Astrocyte (in vitro differentiated cells and primary cell): ENCODE data around the gene RAB5IF. TPM values are rescaled to one million over a fixed set of nuclear protein-coding genes. Genes with fewer than 3 reads are reported as not detected.

ENCODE experiments used
- DNase-seq: peaks from one replicate; pipeline ENCODE4 v3.0.0-alpha.2; 2010; ENCODE audit warnings: low read depth
- FAIRE-seq: peaks from 2 replicates; lab custom pipeline; 2011; peaks lifted over from hg19 to GRCh38; lab: Jason Lieb, UNC
- H2AFZ ChIP-seq: 2 replicates; pipeline ENCODE4 v1.6.0; 2012; ENCODE audit warnings: low read depth, low read length, inconsistent platforms
- H3K27ac ChIP-seq: 2 replicates; pipeline ENCODE4 v1.5.1; 2011; ENCODE audit warnings: low read depth, low read length, inconsistent platforms
- H3K27me3 ChIP-seq: 2 replicates; pipeline ENCODE4 v1.6.0; 2011; ENCODE audit warnings: low read length, inconsistent platforms; ENCODE audit not compliant: insufficient read depth
- H3K36me3 ChIP-seq: 2 replicates; pipeline ENCODE4 v1.5.1; 2011; ENCODE audit warnings: low read length, inconsistent platforms; ENCODE audit not compliant: insufficient read depth
- H3K4me1 ChIP-seq: 2 replicates; pipeline ENCODE4 v1.5.1; 2011; ENCODE audit warnings: low read length, inconsistent platforms; ENCODE audit not compliant: insufficient read depth
- H3K4me2 ChIP-seq: 2 replicates; pipeline ENCODE4 v1.6.0; 2012; ENCODE audit warnings: low read length, inconsistent platforms
- H3K4me3 ChIP-seq: 2 replicates; pipeline ENCODE4 v1.5.1; 2011; ENCODE audit warnings: low read depth, mild to moderate bottlenecking, low read length, inconsistent platforms; ENCODE audit not compliant: insufficient read depth
- H3K79me2 ChIP-seq: 2 replicates; pipeline ENCODE4 v1.6.0; 2012; ENCODE audit warnings: mild to moderate bottlenecking, low read length, inconsistent platforms; ENCODE audit not compliant: insufficient read depth
- H3K9ac ChIP-seq: 2 replicates; pipeline ENCODE4 v1.6.0; 2012; ENCODE audit warnings: mild to moderate bottlenecking, low read length, inconsistent platforms
- H3K9me3 ChIP-seq: 2 replicates; pipeline ENCODE4 v1.5.1; 2012; ENCODE audit warnings: low read depth, mild to moderate bottlenecking, low read length, inconsistent platforms; ENCODE audit not compliant: insufficient read depth
- H4K20me1 ChIP-seq: 2 replicates; pipeline ENCODE4 v1.6.0; 2012; ENCODE audit warnings: low read length, inconsistent platforms; ENCODE audit not compliant: insufficient read depth
- H3K27ac Mint-ChIP-seq: one replicate; pipeline ENCODE4 v1.8.0; 2021; ENCODE audit warnings: mild to moderate bottlenecking, mixed read lengths; ENCODE audit not compliant: unreplicated experiment
- H3K27me3 Mint-ChIP-seq: one replicate; pipeline ENCODE4 v1.8.0; 2021; ENCODE audit warnings: low read depth, mixed read lengths; ENCODE audit not compliant: unreplicated experiment
- H3K36me3 Mint-ChIP-seq: one replicate; pipeline ENCODE4 v1.8.0; 2021; ENCODE audit warnings: low read depth, mixed read lengths; ENCODE audit not compliant: unreplicated experiment
- H3K4me1 Mint-ChIP-seq: one replicate; pipeline ENCODE4 v1.8.0; 2021; ENCODE audit warnings: low read depth, mixed read lengths; ENCODE audit not compliant: unreplicated experiment
- H3K4me3 Mint-ChIP-seq: one replicate; pipeline ENCODE4 v1.8.0; 2021; ENCODE audit warnings: mild to moderate bottlenecking, moderate library complexity, mixed read lengths; ENCODE audit not compliant: unreplicated experiment
- H3K9me3 Mint-ChIP-seq: one replicate; pipeline ENCODE4 v1.8.0; 2021; ENCODE audit warnings: mild to moderate bottlenecking, mixed read lengths; ENCODE audit not compliant: unreplicated experiment
- CTCF ChIP-seq: IDR thresholded peaks from 2 replicates; pipeline ENCODE4 v1.5.1; 2011; ENCODE audit warnings: low read depth, mild to moderate bottlenecking, inconsistent platforms, low read length, moderate library complexity; ENCODE audit not compliant: insufficient read depth
- EZH2 ChIP-seq: IDR thresholded peaks from 2 replicates; pipeline ENCODE4 v1.6.1; 2012; ENCODE audit warnings: mild to moderate bottlenecking, low read length, inconsistent platforms; ENCODE audit not compliant: insufficient read depth
- total RNA-seq: library from RNA; stranded (reverse); gene quantifications from 2 replicates; pipeline ENCODE4 v1.2.1, GENCODE V29; 2021

The RAB5IF gene
- total RNA-seq, 1 donor from 2014 or later, result 117 TPM

GRCh38 chr20:36631646-36632045 is 26.1 kb downstream of the RAB5IF start:
- no peaks in the 10 kb centered on the region for H3K36me3 ChIP-seq
- H3K9me3 ChIP-seq, result no peaks in the 10 kb centered on the region
- TF ChIP-seq CTCF, result no peak
- no peak for TF ChIP-seq EZH2
- no peak overlapping the region for H2AFZ ChIP-seq
- Mint-ChIP-seq H3K4me1 (peaks cover 17% of the 10 kb centered on the region), H3K27me3 (peaks cover 14% of the 10 kb centered on the region), H3K4me3 (no peak overlapping the region), H3K9me3 (no peaks in the 10 kb centered on the region), H3K36me3 (peaks cover 6% of the 10 kb centered on the region), H3K27ac (peak overlapping the region; percentile 66)
- FAIRE-seq (no peak), DNase-seq (no peak)
- no peak overlapping the region for H3K9ac ChIP-seq
- no peaks in the 10 kb centered on the region for H3K79me2 ChIP-seq
- H3K4me2 ChIP-seq, result no peak overlapping the region
- no peaks in the 10 kb centered on the region for H3K27me3 ChIP-seq
- no peak overlapping the region for H3K4me3 ChIP-seq
- no peaks in the 10 kb centered on the region for H4K20me1 ChIP-seq
- H3K27ac ChIP-seq, result no peak overlapping the region
- H3K4me1 ChIP-seq, result no peaks in the 10 kb centered on the region

GRCh38 chr20:36632147-36632486 is 26.5 kb downstream of the RAB5IF start:
- Mint-ChIP-seq H3K4me1 (peaks cover 16% of the 10 kb centered on the region), H3K27me3 (peaks cover 12% of the 10 kb centered on the region), H3K9me3 (no peaks in the 10 kb centered on the region), H3K4me3 (no peak overlapping the region), H3K27ac (peak overlapping the region; percentile 66), H3K36me3 (peaks cover 6% of the 10 kb centered on the region)
- Histone ChIP-seq H3K9ac (no peak overlapping the region), H3K4me1 (no peaks in the 10 kb centered on the region), H3K27me3 (no peaks in the 10 kb centered on the region), H2AFZ (no peak overlapping the region), H3K9me3 (no peaks in the 10 kb centered on the region), H3K36me3 (no peaks in the 10 kb centered on the region), H4K20me1 (no peaks in the 10 kb centered on the region), H3K4me2 (no peak overlapping the region), H3K27ac (no peak overlapping the region), H3K79me2 (no peaks in the 10 kb centered on the region), H3K4me3 (no peak overlapping the region)
- TF ChIP-seq CTCF (no peak), EZH2 (no peak)
- DNase-seq (no peak), FAIRE-seq (no peak)

GRCh38 chr20:36632487-36633284 is 27.1 kb downstream of the RAB5IF start:
- DNase-seq (no peak), FAIRE-seq (no peak)
- H3K27me3 Mint-ChIP-seq, result peaks cover 12% of the 10 kb centered on the region
- no peak overlapping the region for H3K4me3 ChIP-seq
- H3K4me3 Mint-ChIP-seq, result no peak overlapping the region
- H4K20me1 ChIP-seq, result no peaks in the 10 kb centered on the region
- H3K4me1 Mint-ChIP-seq, result peaks cover 16% of the 10 kb centered on the region
- no peaks in the 10 kb centered on the region for H3K36me3 ChIP-seq
- no peaks in the 10 kb centered on the region for H3K79me2 ChIP-seq
- H3K9ac ChIP-seq, result no peak overlapping the region
- H3K27ac Mint-ChIP-seq, result no peak overlapping the region
- no peaks in the 10 kb centered on the region for H3K27me3 ChIP-seq
- H2AFZ ChIP-seq, result no peak overlapping the region
- TF ChIP-seq CTCF (no peak), EZH2 (no peak)
- H3K9me3 ChIP-seq, result no peaks in the 10 kb centered on the region
- H3K9me3 Mint-ChIP-seq, result no peaks in the 10 kb centered on the region
- H3K36me3 Mint-ChIP-seq, result peaks cover 6% of the 10 kb centered on the region
- H3K4me1 ChIP-seq, result no peaks in the 10 kb centered on the region
- H3K4me2 ChIP-seq, result no peak overlapping the region
- no peak overlapping the region for H3K27ac ChIP-seq
